SK-N-SH (cell line): ENCODE measurements around the gene KIAA0319L.

ENCODE experiments used
- CTCF ChIP-seq: fragments of 200-600 bp; sonication (generic); IDR thresholded peaks from 2 replicates; pipeline ENCODE4 v1.6.1; 2017; ENCODE audit warnings: antibody characterized with exemption, mild to moderate bottlenecking, moderate library complexity
- EP300 ChIP-seq, 2 experiments: IDR thresholded peaks; 2 replicates each; pipeline versions ENCODE4 v1.4.0 to v1.6.1; 2012; ENCODE audit warnings: borderline replicate concordance in 1 of 2, low read depth in 1 of 2, low read length in 1 of 2
- POLR2AphosphoS5 ChIP-seq: IDR thresholded peaks from 2 replicates; pipeline ENCODE4 v1.6.1; 2012; ENCODE audit warnings: low read depth, low read length
- RCOR1 ChIP-seq: fragments of 150-350 bp; IDR thresholded peaks from 2 replicates; pipeline ENCODE4 v1.6.1; 2017; ENCODE audit warnings: antibody characterized with exemption, low read length
- REST ChIP-seq: IDR thresholded peaks from 2 replicates; pipeline ENCODE4 v1.6.1; 2012; ENCODE audit warnings: mild to moderate bottlenecking, low read depth, low read length, moderate library complexity
- RFX5 ChIP-seq: IDR thresholded peaks from 2 replicates; pipeline ENCODE4 v1.6.1; 2012; ENCODE audit warnings: mild to moderate bottlenecking, improper control_type of control experiment, low read length
- TAF1 ChIP-seq: IDR thresholded peaks from 2 replicates; pipeline ENCODE4 v1.6.1; 2012; ENCODE audit warnings: low read depth, mild to moderate bottlenecking, low read length, moderate library complexity, borderline replicate concordance
- ZBTB33 ChIP-seq: IDR thresholded peaks from 2 replicates; pipeline ENCODE4 v1.4.0; 2012; ENCODE audit warnings: low read depth, borderline replicate concordance

GRCh38 chr1:35539073-35539823 is 18.0 kb downstream of the KIAA0319L start:
- TF ChIP-seq CTCF (no peak), ZBTB33 (no peak), TAF1 (no peak), RFX5 (no peak), REST (no peak), POLR2AphosphoS5 (no peak), EP300 (IDR thresholded peaks at IDR 0.05; ENCODE audit: borderline replicate concordance in 1 of 2, low read depth in 1 of 2, low read length in 1 of 2) (no peak), RCOR1 (no peak)
